ENCODE results near the gene TRIM75.
"Not testable (repeated sequence)": the region's sequence is repeated elsewhere in the genome, so short reads cannot be mapped to it uniquely, and the experiment has no call there.

The TRIM75 gene

DNA sequence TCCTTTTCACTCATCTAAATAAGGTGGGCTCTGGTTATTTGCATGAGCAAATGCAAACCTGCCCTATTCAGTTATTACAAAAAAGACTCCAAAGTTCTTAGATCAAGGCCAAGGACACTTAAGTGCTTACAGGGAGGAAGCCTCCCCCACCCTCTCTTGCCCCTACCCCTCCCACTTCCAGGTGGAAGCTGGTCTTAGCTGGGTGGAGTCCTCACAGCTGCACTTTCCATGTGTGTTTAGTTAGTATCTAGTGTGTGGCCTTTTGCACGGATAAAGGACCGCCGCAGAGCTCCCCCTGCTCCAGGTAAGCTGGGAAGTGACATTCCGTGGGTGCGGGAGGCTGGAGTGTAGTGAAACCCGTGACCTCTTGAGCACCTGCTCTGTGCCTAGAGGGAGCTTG is at the start of gene TRIM75:
Gene TRIM75 (plus strand): TSS at position 222 of the 400 bp plus-strand sequence. CDS start 5,282 bp downstream, outside the sequence.
- DNase-seq = no peak

- DNase-seq = no peak
Observed at GRCh38 chr4:165005352-165005925, 48.2 kb upstream of the TRIM75 start.

- DNase-seq = no peak
Observed at GRCh38 chr4:165006456-165006855, 47.2 kb upstream of the TRIM75 start.

GRCh38 chr4:165006886-165007285 is 46.8 kb upstream of the TRIM75 start:
- no peak for DNase-seq

DNA sequence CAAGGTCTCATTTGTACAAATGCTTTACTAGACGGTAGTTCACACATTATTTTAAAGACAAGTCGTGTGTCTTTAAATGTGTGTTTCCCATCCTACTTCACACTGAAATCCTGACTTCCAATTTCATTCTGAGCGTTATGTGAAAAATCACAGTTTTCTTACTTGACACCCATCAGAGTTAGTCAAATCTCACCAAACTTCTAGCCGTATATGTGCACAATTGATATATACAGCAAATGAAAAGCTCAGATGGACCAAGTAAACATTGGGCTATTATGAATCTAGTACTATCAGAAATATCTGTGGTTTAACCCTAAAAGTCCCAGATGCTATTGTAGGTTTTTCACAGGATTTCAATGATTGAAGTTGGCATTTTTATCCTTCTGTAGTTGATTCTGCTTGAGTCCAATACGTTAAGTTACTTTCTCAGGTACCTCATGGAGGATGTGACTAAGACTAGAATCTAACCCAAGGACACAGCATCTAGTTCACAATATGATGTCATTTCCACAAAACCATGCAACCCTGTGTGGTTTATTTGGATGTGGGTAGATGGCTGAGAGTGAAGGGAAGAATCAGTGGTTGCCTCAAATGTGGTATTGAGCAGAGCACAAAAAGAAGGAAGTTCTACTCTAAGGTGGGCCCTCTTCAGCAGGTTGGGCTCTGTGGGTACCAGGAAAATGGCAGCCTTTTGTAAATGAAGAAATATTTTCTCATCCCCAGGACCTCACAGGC is 44.0 kb upstream of the TRIM75 start:
- DNase-seq = no peak

- no peak for DNase-seq
Observed at GRCh38 chr4:165010487-165010886, 43.2 kb upstream of the TRIM75 start.

DNA sequence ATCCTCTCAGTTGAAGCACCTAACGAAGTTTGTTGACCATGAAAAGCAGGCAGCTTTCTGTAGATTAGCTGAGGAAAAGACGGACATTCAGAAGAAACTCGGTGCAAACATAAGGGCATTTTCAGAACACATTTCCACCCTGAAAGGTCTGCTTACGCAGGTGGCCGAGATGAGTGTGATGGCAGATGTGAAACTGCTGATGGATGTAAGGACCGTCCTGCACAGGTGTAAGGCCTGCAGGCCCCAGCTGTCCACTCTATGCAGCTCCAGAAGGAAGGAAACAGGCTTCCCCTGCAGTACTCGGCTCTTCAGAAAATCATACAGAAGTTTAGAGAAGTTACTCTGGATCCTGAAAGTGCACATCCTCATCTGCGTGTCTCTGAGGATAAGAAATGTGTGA is 42.7 kb upstream of the TRIM75 start:
- DNase-seq = no peak

DNA sequence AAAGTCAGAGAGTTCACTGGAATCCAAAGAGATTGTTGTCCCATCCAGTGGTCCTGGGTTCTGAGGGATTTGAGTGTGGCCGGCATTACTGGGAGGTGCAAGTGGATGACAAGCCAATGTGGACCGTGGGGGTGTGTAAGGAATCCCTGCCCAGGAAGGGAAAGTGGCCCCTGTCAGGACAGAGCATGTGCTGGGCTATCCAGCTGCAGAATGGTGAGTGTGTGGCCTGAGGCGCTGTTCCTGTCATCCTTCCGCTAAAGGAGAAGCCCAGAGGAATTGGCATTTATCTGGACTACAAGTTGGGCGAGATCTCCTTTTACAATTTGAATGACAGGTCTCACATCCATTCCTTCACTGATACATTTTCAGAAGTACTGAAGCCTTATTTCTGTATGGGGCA is 42.3 kb upstream of the TRIM75 start:
- DNase-seq = no peak

- DNase-seq = no peak
Observed at GRCh38 chr4:165013691-165014090, 40.0 kb upstream of the TRIM75 start.

DNA sequence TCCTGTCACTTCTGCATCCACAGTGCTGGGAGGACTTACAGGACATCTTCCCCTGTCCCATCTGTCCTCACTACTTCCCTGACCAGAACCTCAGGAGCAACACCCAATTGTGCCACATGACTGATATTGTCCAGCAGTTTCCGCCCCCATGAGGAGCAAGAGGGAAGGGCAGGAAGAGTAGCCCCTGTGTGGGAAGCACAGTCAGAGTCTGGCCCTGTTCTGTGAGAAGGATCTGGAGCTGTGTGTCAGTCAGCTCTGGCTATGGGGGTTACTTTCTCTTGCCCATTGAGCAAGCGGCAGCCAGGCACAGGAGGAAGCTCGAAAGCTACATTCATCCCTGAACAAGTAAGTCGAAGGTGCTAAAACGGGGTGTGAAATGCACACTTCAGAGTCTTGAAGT is 36.7 kb upstream of the TRIM75 start:
- no peak for DNase-seq

DNA sequence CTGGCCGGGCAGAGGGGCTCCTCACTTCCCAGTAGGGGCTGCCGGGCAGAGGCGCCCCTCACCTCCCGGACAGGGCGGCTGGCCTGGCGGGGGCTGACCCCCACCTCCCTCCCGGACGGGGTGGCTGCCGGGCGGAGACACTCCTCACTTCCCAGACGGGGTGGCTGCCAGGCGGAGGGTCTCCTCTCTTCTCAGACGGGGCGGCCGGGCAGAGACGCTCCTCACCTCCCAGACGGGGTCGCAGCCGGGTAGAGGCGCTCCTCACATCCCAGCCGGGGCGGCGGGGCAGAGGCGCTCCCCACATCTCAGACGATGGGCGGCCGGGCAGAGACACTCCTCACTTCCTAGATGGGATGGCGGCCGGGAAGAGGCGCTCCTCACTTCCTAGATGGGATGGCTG is 33.7 kb upstream of the TRIM75 start:
- DNase-seq = not testable (repeated sequence)

- DNase-seq = not testable (repeated sequence)
Observed at GRCh38 chr4:165025782-165026181, 27.9 kb upstream of the TRIM75 start.

DNA sequence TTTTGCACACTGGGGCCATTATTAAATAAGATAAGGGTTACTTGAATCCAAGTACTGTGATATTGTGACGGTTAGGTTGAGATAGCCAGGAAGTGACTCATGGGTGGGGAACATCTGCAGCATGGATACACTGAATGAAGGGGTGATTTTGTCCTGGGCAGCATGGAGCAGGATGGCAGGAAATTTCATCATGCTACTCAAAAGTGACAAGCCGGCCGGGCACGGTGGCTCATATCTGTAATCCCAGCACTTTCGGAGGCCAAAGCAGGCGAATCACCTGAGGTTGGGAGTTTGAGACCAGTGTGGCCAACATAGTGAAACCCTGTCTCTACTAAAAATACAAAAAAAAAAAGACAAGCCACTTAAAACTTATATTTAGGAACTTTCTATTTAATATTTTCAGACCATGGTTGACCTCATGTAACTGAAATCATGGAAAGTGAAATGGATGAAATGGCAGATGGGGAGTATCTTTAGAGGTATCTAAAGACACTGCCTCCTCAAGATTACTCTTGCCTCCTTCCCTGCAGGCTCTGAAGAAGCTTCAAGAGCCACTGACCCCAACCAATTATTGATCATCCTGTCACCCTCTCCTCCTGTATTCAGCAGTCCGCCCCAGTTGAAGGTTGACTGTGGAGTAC is 25.8 kb upstream of the TRIM75 start:
- DNase-seq = no peak

DNA sequence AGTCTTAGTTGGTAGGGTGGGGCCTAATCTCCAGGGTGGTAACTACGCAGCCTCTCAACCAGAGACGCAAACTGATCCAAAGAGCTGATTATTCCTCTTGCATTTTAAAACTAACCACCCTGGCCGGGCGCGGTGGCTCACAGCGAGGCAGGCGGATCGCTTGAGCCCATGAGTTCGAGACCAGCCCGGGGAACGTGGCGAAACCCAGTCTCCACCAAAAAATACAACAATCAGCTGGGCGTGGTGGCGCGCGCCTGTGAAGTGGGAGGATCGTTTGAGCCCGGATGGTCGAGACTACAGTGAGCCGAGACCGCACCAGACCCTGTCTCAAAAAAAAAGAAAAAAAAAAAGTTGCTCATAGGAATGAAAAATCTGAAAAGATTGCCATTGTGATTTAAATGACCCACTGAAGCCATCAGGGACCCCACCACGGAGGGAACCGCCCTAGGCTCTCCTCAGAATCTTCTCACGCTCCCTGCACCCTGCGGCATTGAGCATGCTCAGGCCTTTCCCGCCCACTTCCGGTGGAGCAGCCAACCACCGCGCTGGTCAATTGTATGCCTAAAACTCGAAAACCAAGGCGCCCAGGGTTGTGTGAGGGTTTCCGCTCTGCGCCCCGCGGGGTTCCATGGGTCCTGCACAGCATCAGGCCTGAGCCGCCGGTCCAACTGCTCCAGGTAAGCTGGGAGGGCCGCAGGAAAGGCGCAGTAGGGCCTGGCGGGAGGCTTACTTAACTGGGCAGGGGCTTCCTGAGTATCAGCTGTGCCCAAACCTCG is 22.0 kb upstream of the TRIM75 start, which contains the start of gene TRIM60:
Gene TRIM60 (plus strand): TSS at position 564 of the 776 bp plus-strand sequence. CDS start 8,074 bp downstream, outside the sequence.
- DNase-seq = no peak

DNA sequence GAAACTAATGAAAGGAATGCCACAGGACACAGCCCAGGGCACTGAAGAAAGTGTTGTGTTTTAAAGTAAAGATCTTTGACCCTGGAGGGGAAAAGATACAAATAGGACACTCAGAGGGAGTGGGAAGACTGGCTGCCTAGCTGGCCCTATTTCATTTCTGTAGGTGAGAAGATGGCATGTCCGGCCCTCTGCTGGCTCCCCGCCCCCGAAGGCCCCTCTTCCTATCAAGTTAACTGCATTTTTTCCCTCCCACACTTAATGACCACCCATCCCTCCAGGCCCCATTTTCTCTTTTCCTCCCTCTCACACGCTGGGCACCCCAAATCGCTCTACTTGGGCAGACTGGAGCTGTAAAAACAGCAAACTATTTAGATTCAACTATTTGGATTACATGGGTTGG is 5.5 kb upstream of the TRIM75 start:
- no peak for DNase-seq

- no peak for DNase-seq
Observed at GRCh38 chr4:165052627-165053026, 1.0 kb upstream of the TRIM75 start.

- no peak for DNase-seq
Observed at GRCh38 chr4:165055601-165056000, 1.9 kb downstream of the TRIM75 start.

DNA sequence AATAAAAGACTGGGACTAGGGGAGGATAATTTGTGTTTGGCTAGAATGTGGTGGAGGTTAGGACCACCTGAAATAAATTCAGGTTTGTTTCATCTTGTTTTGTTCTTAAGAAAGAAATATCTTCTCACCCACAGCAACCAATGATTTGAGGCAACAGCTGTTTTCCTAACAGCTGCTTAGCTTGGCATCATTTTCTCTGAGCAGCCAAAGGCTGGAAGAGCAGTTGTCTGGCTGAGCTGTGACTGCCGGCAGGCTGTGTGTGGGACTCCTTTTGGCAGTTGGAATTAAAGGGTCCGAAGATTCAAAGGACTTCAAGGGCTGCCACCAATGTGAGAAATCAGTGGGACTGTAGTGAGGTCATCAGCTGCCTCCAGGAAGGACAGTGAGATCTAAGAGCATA is 5.0 kb downstream of the TRIM75 start:
- no peak for DNase-seq

GRCh38 chr4:165059386-165059785 is 5.7 kb downstream of the TRIM75 start:
- DNase-seq = no peak

GRCh38 chr4:165060938-165061337 is 7.3 kb downstream of the TRIM75 start:
- no peak for DNase-seq

- no peak for DNase-seq
Observed at GRCh38 chr4:165070560-165070959, 16.9 kb downstream of the TRIM75 start.

DNA sequence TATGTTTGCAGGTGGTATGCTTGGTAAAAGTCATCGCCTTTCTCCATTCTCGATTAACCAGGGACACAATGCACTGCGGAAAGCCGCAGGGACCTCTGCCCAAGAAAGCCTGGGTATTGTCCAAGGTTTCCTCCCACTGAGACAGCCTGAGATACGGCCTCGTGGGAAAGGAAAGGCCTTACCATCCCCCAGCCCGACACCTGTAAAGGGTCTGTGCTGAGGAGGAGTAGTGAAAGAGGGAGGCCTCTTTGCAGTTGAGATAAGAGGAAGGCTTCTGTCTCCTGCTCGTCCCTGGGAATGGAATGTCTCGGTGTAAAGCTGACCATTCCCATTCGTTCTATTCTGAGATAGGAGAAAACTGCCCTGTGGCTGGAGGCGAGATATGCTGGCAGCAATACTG is 19.7 kb downstream of the TRIM75 start:
- not testable (repeated sequence) for DNase-seq

- DNase-seq = no peak
Observed at GRCh38 chr4:165077034-165077578, 23.4 kb downstream of the TRIM75 start.

All from MV-4-11 (cell line).